ENCODE measurements around the gene CD19.

- no peak for TF ChIP-seq CTCF (IDR thresholded peaks at IDR 0.05)
- no peak for TF ChIP-seq POLR2A (IDR thresholded peaks at IDR 0.05)
These were observed 19.2 kb upstream of the CD19 start for GRCh38 chr16:28912558-28912957.
